ENCODE data around the gene RAB7B.

- no peak for TF ChIP-seq CTCF (IDR thresholded peaks at IDR 0.05)
- no peak for TF ChIP-seq POLR2A (IDR thresholded peaks at IDR 0.05)
Measured at GRCh38 chr1:206036663-206037455, 33.7 kb upstream of the RAB7B start.
